GM21381 (cell line): Measurements from ENCODE around the gene ZNF831.

Experiments
- ATAC-seq: cut with Tn5 transposase; IDR thresholded peaks from one replicate; pipeline ENCODE4 v1.9.1; 2021; ENCODE audit warnings: mild to moderate bottlenecking, moderate library complexity; ENCODE audit not compliant: unreplicated experiment

The ZNF831 gene

DNA sequence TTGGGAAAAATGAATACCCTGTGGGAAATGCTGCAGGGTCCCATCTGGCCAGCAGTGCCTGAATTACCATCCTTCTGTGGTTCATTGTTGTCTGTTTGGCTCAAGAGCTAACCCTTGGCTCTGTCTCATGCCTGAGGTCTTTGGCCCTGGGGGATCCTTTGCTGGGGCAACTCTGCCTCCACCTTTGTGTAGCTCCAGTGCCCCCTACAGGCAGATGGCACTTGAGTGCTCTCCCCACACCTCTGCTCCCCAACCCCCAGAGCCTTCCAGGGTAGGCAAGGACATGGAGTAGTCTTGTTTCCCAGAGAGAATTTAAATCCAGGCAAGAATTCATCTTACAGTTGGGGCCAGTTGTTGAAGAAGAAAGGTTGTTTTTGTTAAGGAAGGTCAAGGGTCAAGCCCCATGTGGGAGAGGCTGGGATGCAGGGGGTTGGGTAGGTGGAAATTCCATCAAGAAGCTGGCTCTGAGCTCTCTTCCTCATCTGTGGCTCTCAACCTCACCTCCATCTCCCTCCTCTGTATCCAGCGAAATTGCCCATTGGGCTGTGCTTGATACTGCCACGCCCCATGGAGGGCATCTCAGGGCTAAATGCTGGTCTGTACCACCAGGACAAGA, 44.2 kb downstream of the ZNF831 start:
- no peak for ATAC-seq

DNA sequence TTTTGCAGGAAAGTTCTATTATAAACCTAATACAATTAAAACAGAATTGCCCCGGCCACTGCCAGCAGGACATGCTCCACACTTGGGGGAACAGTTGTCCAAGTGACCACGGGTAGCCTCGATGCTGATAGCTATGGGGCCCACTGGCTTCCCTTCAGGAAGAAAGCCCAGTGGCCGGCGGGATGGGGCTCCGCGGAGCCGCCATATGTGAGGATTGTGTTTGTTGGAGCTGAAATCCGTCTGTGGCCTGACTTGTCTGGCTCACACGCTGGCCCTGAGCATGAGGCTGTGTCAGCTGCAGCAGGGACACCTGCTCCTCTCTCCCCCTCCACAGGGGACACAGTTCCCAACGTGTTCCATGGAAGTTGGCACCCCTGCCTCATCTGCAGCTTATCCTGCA, 46.6 kb downstream of the ZNF831 start:
- ATAC-seq: no peak

- no peak for ATAC-seq
Observed at GRCh38 chr20:59211208-59211765, 47.7 kb downstream of the ZNF831 start.

GRCh38 chr20:59214073-59214472, 50.5 kb downstream of the ZNF831 start:
- no peak for ATAC-seq

DNA sequence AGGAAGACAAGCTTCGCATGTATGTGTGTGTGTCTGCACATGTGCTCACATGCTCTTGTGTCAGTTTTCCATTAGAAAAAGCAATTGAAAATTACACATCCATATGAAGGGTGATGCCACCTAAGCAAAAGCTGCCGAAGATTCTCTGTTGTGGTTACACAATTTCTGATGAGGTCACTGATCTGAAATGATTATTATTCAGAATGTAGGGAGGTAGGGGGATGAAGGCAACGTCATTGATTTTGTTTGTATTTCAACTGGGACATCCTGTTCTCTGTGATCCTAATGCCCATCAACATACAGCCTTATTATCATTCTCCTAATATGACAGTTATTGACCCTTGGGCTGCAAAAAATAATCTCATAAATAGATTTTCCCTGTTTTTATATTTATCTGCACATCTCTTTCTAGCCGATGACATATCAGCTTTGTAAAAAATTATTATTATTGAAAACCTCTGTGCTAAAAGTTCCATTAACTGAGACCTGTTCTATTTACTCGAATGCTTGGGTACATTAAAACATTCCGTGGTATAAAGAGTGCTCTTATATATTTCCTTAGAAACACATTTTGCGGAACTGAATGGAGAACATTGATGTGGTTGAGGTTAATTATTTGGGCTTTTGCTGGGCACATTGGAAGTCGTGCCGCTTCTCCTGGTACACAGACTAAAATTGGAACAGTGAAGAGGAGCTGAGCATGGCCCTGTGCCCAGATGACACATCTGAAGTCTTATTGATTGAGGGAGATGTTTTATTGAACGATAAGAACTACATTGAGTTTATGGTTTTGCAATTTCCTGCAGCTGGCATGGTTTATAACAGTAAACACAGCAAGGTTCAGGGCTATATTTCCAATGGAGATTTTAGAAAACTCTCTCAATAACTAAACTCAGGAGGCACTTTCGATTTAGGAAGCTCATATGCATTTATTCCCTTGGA, 51.3 kb downstream of the ZNF831 start:
- no peak for ATAC-seq

- ATAC-seq: no peak
Observed at GRCh38 chr20:59217173-59217572, 53.6 kb downstream of the ZNF831 start.

DNA sequence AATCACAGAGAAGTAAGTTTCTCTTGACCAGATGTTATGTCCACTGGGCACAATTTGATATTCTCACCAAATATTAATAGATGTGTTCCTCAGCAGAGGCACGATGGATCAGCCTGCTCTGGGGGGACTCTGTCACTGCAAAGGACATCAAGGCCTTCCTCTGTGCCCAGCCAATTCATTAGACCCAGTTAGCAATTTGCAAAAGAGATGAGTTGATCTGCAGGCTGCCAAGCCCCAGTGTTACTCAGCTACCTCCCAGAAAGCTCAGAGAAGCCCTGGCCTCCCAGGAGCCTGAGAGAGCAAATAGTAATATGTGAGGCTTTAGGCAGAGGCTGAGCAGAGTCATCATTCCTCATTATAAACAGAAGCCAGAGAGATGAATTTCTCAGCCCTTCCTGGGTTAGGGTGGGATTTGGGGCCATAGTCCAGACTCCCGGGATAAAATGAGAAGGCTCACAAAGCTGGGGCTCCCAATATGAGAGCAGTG, 54.2 kb downstream of the ZNF831 start:
- no peak for ATAC-seq

DNA sequence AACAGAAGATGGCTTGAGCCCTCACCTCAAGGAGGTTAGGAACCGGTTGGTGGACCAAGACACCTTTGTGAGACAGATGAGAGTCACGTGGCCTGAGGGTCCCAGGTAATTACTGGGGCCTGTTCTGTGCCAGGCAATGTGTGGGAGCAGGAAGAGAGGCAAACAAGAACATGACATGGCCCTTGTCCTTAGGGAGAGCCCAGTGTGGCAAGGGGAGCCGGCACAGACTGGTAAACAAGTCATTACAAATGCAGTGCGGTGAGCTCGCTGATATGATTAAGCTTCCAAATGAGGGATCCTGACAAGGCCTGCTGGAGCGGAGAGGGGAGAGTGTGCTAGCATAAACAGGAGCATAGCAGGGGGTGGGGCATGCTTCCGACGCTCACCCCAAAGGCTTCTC, 55.6 kb downstream of the ZNF831 start:
- ATAC-seq: no peak

DNA sequence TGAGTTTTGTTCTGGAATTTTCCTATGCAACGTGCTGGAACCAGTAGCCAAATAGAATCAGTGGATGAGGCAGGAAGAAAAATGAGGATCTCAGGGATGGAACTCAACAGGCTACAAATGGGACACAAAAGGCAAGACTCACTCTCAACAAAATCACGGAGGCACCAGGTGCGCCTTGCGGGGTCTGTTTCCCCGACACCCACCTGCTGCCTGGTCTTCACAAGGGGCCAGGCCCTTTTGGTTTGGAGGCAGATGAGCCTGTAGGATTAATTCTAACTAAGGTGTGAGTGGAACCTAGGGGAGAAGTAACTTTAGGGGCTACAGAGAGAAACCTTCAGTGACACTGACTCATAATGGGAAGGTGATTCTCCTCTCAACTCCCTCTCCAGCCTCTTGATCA, 56.5 kb downstream of the ZNF831 start:
- no peak for ATAC-seq

GRCh38 chr20:59221049-59221706, 57.6 kb downstream of the ZNF831 start:
- no peak for ATAC-seq

DNA sequence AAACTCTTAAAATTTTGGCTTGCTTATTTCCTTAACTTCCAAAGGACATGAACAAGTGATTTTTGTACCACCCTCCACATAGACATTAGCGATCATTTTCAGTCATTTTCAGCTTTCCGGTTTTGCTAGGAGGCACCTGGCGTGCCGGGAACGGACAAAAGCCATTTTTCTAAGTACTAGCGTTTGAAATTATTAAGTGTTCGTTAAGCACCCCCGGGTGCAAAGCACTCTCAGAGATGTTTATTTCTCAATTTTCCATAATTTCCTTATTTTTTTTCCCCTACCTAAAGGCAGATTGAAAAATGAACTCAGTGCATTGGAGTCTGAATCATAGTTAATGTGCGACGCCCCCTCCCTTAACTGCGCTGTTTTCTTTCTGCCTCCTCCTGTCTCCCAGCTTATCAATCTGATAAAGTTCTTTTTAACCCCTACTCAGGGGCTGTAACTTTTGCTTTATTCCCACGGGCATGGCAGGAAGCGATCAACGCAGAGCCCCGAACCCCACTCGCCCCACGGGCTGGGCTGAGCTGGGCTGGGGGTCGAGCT, 58.2 kb downstream of the ZNF831 start:
- no peak for ATAC-seq

DNA sequence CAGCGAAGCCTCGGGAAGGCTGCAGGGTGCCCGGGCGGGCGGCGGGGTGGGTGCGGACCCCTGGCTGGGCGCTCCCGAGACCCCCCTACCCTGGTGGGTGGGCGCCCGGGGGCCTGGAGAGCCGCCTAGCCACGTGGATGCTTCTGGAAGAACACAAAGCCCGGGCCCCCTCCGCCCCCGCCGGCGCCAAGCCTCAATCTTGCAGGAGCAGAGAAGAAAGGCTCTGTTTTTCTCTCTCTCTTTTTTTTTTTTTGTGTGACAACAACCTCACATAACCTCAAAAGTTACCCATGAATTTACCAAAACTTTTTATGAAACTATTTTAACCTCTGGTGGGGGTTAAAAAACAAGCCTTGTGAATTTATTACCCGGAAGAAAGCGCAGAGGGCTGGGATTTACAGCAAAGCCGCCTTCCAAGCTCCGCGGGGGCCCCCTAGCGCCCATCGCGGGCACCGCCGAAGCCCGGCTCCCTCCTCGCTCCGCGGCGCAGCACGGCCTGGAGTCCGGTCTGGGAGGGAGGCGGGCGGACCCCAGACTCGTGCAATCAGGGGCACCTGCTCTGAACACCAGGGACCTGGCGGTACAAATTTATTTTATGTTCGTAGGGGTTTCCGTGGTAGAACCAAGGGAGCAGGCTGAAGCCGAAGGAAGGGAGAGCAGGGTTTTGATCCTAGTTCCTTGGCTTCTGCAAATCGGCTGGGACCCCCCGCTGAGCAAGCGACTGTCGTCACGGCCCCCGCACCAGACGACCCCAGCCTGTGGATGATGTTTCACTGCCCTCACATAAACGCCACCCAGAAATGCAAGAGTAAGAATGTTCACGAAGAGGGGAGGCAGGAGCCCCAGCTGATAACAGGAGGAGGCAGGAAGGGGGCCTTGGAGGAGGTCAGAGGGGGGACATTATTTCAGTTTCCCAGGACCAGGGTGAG, 58.9 kb downstream of the ZNF831 start:
- ATAC-seq: peak; percentile 85

GRCh38 chr20:59223182-59223601, 59.6 kb downstream of the ZNF831 start:
- no peak for ATAC-seq

GRCh38 chr20:59223750-59224149, 60.1 kb downstream of the ZNF831 start:
- no peak for ATAC-seq

DNA sequence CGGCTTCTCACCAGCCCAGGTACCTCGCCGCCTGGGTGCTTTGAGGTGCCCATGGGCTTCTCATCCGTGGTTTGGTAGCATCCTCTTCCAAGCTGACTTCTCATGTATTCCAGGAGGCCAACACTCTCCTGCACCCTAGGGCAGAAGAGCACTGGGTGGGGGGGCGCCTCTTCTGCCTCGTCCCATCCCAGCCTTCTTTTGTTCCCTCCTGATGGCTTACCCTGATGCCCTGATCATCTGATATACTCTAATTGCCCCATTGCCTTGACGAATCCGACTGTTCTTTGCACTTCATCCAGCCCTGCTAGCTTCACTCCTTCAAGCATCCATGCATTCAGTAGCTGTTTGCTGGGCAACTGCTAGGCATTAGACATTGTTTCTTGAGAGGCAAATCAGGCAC, 60.6 kb downstream of the ZNF831 start:
- ATAC-seq: no peak

- no peak for ATAC-seq
Observed at GRCh38 chr20:59230385-59230784, 66.8 kb downstream of the ZNF831 start.

- ATAC-seq: no peak
Observed at GRCh38 chr20:59231124-59231804, 67.6 kb downstream of the ZNF831 start.

DNA sequence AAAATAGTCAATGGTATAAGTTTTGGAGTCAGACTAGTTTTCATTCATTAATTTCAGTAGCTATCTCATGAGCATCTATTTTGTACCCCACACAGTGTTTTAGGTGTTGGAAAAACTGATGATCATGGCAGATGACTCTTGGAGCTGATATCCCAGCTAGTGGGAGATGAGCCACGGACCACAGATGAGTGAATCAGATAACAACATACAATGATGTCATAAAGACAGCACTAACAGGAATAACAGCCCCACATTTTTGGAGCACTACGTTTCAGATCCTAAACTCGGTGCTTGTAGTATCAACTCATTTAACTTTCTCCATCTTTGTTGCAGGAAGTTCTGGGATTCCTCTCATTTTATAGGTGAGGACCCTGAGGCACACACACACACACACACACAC, 69.0 kb downstream of the ZNF831 start:
- ATAC-seq: no peak

DNA sequence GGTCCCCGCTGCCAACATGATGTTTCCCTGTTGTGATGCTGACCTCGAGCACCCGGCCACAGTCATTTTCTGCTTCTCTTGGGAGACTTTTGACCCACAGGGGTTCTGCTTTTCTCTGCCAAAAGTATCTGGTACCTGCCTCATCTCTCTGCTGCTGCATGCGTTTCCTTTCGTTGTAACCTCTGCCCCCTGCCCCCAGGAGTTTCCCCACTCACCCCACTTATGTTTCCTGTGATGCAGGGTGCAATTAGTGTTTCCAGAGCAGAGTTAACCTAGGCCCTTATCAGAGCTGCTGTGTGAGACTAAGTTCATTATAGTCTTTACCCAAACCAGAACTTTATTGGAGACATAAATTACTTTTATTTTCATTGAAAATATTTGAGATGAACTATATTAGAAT, 71.6 kb downstream of the ZNF831 start:
- ATAC-seq: no peak
